Measurements from ENCODE around the gene CDK14.
"Not testable (repeated sequence)": the region's sequence is repeated elsewhere in the genome, so short reads cannot be mapped to it uniquely, and the experiment has no call there.

Gene CDK14

DNA sequence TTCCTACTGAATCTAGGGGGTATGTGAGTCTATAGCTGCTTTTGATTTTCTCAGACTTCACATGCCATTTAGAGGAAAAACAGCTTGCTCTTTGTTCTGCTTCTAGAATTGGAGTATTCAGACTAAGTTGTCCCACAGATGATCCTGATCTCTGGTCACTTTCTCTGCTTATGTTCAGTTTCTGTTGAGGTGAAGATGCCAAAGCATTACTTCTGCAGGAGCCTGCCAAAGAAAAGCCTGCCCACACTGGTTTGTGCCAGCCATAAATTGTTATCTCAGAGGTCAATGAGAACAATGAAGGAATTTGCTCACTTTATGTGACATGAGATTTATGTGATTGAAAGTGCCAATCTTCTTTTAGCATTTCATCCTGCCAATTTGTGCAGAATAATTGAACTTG, 163.6 kb downstream of the CDK14 start:
- DNase-seq (ENCODE audit: low spot score): no peak

DNA sequence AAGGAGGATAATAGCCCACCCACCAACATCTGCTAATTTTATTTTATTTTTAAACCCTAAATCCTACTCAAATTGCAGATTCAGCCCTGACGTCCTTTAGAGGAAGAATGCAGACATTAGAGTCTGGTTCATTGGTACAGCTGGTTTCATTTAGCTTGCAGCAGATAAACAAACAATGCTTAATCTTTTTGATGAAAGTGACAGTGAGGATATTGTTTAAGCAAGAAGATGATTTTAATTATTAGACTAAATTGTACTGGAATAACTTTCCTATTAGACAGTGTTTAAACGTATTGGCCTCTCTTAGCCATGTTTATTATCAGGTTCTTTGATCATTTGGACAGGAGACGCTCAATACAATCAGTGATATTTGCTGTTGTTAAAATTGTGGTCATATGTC, 164.8 kb downstream of the CDK14 start:
- DNase-seq (ENCODE audit: low spot score): no peak

DNA sequence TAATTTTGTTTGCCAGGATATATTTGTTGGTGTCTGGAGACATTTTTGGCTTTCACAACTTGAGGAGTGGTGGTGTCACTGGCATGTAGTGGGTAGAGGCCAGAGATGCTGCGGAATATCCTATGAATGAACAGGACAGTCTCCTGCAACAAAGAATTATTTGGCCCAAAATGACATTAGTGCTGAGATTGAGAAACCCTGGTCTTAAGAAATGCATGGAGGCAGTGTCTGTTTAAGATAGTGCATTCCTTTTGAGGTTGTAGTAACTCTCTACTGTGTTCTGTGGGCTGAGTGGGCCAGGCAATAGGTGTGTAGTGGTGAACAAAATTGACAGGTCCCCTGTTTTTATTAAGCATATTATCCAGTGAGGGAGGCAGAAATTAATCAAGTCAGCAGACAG, 165.5 kb downstream of the CDK14 start:
- no peak for DNase-seq (ENCODE audit: low spot score)

DNA sequence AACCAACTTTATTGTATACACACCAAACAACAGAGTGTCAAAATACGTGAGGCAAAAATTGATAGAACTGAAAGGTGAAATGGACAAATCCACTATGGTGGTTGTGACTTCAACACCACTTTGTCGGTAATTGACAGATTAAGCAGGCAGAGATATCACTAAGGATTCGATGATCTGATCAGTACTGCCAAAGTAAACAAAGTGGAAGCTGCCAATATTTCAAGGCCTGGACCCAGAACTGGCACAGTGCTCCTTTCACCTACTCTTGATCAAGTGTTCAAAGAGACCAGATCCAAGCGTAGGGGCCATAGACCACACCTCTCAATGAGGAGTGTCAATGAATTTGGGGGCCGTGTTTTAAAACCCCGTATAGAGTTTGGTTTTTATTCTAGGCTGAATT, 167.0 kb downstream of the CDK14 start:
- DNase-seq (ENCODE audit: low spot score): no peak

DNA sequence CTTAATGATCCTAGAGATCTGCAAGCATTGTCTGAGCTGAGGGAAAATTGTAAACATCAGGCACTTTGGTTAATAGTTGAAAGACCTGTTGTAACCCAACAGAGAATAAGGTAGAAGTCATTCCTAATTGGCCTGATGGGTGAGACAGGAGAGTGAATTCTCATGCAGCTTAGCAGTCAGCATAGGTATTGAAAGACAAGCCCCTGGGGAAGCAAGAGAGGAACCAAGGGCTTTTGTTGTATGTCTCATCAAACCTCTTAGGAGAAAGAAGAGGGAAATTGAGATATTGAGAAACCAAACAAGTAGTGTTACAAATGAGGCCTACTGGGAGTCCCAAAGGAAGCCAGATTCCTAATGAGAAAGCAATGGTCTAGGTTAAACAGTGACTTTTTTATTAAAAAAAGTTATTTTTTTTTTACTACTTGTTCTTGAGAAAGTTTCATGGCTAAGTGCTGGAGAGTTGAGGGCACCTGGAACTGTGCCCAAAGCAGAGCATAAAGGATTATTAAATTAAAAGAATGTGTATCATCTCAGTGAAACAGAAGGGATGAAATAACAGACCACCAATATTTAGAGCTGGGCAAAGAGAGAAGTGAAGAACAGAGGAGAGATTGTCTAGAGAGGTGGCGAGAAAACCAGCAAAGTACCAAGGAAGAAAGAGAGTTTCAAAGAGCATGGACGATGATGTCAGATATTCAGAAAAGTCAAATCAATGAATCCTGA, 168.9 kb downstream of the CDK14 start:
- DNase-seq (ENCODE audit: low spot score): no peak

DNA sequence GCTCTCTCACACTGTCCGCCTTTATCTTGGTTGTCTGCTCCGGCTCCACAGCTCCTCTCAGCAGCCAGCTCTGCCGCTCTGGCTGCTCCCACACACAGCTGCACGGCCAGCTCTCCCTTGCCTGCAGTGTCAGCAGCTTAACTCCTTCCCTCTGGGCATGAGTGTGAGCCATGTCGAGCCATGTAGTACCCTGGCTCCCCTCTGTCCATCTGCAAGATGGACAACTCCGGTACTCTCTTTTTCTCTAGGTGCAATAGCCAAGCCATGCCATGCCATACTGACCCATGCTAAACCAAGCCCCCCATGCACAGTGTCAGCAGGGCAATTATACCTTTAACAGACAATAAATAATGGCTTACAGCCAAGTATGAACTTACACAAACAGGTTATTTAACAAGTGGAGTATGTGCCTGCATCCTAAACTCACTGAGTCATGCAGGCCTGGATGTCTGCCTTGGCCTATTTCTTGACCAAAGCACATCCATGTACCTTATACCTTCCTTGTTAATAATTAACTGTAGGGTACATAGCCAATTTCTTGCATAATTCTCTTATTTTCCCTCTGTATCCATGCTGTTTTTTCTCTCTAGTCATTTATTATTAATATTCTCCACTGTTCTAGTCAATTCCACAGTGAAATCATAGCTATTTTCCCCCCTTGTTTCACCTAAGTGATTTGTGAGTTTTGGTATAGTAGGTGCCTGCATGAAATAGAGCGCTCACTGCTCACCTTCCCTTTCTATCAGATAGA, 170.9 kb downstream of the CDK14 start:
- peak; percentile 57 for DNase-seq (ENCODE audit: low spot score)

DNA sequence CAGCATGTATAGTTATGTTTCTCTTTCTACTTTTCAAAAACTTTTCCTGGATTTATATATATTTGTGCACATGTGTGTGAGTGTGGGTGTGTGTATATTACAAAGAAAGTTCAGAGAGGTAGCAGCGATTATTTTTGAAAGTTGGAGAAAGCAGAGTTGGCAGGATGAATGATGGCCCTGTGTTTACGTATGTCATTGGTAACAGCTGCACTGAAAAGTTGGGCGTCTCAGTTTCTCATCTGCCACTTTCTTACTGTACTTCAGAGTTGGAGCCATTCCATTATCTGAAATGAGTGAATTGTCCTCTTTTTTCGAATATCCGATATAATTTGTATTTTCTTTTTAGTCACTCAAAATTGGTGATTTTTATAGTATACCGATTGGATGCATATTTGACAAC, 172.2 kb downstream of the CDK14 start:
- no peak for DNase-seq (ENCODE audit: low spot score)

DNA sequence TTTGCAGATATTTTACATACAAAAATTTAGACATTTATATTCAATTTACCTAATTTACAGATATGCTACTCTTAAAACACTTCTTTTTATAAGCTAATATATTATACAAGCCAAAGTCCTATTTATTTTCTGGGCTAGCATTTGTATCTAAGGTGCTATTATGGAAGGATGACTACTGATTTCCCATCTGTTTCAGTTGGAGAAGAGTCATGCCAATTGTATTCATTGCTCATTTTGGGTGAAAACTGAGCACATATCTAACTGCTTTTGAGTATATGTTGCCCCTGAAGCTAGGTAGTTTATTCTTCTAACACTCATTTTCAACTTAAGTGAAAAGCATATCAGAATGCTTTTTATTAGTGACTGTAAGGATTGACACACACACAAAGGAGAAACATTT, 172.9 kb downstream of the CDK14 start:
- no peak for DNase-seq (ENCODE audit: low spot score)

DNA sequence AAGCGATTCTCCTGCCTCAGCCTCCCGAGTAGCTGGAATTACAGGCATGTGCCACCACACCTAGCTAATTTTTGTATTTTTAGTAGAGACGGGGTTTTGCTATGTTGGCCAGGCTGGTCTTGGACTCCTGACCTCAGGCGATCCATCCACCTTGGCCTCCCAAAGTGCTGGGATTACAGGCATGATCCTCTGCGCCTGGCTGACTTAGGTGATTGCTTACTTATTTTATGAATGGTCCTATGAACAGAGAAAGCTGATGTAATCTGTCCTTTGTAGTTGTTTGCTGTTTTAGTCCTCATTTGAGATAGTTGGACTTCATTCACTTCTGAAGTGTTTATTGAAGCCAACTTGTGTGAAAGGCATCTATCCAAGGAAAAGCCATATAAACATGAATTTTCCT, 173.4 kb downstream of the CDK14 start:
- DNase-seq (ENCODE audit: low spot score): not testable (repeated sequence)

DNA sequence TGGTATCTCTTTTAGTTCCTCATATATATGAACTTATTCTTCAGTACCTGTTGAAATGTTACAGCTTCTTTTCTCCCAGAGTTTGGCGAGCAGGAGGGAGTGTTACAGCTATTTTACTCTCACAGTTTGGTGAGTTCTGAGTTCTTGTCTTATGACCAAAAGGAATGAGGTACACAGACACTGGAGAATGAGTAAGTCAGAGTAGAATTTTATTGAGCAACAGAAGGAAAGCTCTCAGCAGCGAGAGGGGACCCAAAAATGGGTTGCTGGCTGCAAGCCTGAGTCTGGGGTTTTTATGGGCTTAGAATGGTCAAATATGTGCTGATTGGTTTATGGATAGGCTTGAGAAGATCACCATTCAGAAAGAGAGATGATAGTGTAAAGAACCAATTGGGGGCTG, 175.2 kb downstream of the CDK14 start:
- DNase-seq (ENCODE audit: low spot score): no peak

DNA sequence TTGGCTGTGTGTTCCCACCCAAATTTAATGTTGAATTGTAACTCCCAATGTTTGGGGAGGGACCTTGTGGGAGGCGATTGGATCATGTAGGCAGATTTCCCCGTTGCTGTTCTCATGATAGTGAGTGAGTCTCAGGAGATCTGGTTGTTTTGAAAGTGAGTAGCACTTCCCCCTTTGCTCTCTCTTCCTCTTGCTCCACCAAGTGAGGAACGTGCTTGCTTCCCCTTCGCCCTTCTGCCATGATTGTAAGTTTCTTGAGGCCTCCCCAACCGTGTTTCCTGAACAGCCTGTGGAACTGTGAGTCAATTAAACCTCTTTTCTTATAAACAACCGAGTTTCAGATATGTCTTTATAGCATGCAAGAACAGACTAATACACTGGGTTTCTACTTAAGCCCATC, 176.3 kb downstream of the CDK14 start:
- no peak for DNase-seq (ENCODE audit: low spot score)

DNA sequence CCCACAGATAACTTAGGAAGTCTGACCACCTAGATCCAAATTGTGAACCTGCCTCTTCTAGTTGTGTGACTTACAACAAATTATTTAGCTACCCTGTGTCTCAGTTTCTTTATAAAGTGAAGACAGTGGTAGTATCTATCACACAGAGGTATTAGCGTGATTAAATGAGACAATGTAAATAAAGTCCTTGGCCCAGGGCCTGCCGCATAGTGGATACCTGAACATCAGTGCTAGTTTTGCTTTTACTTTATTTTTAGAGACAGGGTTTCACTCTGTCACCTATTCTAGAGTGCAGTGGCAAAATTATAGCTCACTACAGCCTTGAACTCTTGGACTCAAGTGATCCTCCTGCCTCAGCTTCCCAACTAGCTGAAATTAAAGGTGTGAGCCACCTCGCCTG, 177.1 kb downstream of the CDK14 start:
- DNase-seq (ENCODE audit: low spot score): no peak

DNA sequence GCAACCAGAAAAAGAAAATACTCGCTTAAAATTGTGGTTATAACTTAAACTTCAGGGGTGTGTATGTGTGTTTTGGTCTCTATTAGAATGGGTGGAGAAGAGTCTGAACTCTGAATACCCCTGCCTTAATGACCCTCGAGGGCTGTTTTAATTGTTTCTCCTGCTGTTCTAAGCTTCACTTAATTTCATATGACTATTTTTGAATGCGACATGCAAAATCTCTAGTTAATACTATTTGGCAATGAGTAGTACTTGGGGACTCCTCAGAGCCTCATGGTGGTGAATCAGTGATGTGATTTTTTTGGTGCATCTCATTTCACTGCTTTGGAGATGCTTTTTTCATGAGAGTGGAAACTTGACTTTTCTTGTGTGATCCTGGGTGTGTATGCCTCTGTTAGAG, 178.6 kb downstream of the CDK14 start:
- no peak for DNase-seq (ENCODE audit: low spot score)

DNA sequence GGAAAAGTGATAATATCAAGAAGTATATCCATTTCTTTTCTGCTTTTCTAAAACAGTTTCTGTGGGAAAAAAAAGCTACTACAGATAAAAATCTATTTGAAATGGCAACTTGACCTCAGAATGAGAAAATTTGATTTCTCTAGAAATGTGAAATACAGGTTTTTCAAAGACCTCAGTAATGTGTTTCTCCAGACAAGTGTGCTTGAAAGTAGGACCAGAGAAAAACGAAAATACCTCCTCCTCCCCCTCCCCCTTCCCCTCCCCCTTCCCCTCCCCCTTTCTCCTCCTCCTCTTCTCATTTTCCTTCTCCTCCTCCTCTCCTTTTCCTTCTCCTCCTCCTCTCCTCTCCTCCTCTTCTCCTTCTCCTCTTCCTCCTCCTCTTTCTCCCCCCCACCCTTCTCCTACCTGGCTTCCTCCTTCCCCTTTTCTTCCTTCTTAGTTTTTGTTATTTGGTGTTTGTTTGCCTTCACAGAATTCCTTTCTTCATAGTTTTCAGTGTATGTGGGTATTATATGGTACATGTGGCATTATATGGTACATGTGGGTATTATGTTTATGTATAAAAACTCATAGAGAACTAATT, 179.4 kb downstream of the CDK14 start:
- no peak for DNase-seq (ENCODE audit: low spot score)

DNA sequence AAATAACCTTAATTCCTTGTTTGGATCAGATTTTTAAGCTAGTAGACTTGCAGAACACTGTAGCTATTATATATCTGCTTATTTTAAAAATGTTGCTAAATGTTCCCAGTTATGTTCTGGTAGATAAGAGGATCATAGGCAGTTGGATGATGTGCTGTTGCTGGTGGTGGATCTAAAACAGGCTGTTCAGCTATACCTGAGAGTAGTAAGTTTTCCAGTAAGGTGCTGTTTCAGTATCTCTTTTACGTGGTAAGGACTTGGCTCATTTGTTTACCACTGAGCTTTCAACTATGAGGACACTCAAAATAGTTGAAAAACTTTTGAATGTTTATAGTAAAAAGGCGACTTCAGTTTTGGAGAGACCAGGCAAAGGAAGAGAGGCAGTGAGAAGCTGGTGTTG, 180.9 kb downstream of the CDK14 start:
- DNase-seq (ENCODE audit: low spot score): no peak

DNA sequence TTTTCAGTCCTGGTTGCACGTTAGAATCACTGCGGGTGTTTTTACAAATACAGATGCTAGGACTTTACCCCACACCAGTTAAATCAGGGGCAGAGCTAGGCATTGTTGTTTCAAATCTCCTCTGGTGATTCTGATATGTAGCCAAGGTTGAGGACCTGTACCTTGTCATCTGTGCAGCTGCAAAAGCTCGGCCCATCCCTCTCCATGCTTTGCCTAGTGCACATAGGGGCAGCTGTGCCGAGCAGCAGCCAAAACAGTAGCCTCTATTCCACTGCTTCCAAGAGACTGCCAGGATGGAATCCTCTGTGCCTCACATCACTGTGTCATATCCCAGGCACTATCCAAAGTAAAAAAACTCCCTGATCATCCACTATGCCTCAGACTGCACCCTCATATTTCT, 181.3 kb downstream of the CDK14 start:
- DNase-seq (ENCODE audit: low spot score): no peak

DNA sequence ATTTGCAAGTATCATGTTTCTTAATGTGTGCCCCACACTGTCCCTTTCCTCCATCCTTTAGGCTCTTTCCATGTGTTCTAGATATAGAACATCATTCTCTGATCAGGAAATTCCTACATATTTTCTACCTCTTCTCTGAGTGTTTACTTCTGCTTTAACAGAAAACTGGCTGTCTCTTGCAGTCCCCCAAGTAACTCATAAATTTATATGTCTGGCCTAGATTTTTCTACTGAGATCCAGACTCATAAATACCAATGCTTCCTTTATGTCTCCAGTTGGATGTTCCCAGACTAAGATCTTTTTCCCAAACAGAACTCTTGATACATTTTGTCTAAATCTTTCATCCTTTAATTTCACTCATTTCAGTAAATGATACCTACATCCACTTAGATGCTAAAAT, 181.8 kb downstream of the CDK14 start:
- DNase-seq (ENCODE audit: low spot score): no peak

DNA sequence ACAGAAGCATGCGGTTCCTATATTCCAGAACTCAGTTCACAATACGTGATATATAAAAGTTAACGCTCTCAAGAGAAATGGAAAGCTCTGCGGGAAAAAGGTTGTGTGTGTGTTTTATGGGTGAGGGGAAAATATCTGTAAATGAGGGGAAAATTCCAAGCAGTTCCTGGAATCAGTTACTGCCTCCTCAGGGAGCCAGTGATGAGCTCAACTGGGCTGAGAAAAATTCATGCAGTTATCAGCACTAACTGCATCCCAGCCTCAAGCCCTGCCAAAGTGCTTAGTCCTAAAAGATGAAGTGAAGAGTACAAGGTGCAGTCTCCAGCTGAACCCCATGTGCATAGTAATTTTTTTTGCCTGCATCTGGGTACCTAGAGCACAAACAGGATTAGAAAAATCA, 191.9 kb downstream of the CDK14 start:
- no peak for DNase-seq (ENCODE audit: low spot score)

DNA sequence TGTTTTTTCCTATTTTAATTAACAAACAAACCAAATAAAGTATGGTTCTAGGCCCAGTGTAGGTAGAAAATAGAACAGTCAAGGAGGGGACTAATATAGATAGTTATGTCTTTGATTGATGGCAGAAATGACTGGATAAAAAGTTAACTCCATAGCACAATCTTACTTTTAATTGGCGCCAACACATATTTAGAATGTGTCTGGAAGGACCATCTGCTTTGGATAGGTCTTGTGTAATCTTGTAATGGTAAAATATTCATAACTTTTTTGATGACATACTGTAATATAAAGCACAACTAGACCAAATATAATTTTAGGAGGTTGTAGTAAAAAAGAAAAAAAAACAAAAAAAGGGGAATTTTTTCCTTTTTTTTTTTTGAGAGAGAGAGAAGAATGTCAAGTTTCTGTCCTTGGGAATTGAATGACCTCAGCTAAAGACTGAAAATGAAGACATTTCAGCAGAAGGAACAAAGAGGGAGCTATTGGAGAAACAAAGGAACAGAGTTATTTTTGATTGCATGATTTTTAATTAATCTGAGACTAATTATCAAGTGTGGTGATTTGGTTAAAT, 193.7 kb downstream of the CDK14 start:
- DNase-seq (ENCODE audit: low spot score): no peak

DNA sequence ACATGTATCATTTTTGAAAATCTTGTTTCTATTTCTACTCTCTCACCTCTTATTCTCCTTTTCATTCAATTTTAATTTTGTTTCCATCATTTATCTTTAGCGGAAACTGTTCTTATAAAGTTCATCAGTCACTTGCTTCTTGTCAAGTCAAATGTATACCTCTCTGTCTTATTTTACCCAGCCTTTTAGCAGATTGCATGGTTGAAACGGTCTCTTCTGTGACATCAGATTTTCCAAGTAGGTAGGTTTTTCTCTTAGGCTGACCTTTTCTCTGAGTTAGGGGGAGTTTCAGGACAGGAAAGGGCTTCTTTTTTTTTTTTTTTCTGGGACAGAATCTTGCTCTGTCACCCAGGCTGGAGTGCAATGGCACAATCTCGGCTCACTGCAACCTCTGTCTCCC, 195.5 kb downstream of the CDK14 start:
- no peak for DNase-seq (ENCODE audit: low spot score)

DNA sequence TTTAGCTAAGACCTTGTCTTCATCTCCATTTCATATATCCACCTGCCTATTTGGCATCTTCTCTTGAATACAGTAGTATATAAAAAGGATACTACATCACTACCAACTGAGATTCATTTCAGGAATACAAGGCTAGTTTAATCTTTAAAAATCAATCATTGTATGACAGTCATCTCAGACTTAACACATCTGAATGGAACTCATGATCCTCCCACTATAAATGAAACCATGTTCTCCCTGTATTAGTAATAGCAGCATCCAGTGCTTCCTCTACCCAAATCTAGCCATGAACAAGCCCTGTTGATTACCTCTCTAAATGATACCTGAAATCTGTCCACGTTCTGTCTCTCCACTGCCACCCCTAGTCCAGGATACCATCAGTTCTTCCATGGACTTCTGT, 196.2 kb downstream of the CDK14 start:
- DNase-seq (ENCODE audit: low spot score): no peak

DNA sequence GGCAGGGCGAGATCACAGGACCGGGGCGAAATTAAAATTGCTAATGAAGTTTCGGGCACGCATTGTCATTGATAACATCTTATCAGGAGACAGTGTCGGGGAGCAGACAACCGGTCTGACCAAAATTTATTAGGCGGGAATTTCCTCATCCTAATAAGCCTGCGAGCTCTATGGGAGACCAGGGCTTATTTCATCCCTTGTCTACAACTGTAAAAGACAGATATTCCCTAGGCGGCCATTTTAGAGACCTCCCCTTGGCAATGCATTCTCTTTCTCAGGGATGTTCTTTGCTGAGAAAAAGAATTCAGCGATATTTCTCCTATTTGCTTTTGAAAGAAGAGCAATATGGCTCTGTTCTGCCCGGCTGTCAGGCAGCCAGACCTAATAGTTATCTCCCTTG, 198.1 kb downstream of the CDK14 start:
- not testable (repeated sequence) for DNase-seq (ENCODE audit: low spot score)

DNA sequence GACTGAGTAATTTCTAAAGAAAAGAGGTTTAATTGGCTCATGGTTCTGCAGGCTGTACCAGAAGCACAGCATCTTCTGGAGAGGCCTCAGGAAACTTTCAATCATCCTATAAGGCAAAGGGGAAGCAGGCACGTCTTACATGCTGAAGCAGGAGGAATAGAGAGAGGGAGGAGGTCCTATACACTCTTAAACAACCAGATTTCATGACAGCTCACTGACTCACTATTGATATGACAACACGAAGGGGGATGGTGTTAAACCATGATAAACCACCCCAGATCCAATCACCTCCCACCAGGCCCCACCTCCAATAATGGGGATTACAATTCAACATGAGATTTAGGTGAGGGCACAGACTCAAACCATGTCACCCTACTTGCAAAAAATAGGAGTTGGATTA, 201.5 kb downstream of the CDK14 start:
- DNase-seq (ENCODE audit: low spot score): no peak
